GM19193 (cell line): ENCODE measurements around the gene ING3.

Source experiments
- POLR2A ChIP-seq: IDR thresholded peaks from 4 replicates; pipeline ENCODE4 v1.6.1; 2011; ENCODE audit not compliant: insufficient read depth, insufficient read length; ENCODE audit errors: extremely low read depth

ING3 gene

DNA sequence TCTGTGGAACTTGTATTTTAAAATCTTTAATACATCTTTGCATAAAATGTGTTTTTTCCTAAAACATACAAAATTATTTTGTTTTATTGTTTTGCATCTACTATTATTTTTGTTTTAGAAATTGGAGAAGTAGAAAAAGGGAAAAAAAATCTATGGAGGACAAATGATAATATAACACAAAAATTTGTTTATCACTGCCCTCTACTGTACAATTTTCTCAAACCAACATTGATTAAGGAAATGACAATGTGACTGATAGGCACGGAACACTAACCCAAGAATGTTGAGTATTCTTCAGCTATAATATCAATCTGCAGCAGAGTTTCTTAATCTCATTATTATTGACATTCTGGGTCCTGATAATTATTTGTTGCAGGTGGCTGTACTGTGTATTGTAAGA lies 9.5 kb upstream of the ING3 start:
- TF ChIP-seq POLR2A, result no peak

DNA sequence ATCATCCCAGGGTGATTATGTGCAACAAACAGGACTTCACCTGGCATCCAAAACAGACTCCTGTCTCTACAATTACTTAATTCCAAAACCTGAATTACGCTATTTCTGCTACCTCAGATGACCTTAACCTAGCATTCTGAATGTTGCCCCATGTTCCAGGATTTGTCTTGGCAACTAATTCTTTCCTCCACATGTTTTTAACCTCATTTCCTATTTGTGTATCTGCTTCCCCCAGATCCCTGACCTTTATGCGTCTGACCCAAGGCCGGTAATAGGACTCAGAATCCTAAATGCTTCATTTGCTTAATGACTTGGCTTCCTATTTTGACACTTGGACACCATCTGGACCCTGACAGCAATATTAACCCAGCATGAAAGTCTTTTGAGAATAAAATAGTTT lies 8.7 kb upstream of the ING3 start:
- no peak for TF ChIP-seq POLR2A

DNA sequence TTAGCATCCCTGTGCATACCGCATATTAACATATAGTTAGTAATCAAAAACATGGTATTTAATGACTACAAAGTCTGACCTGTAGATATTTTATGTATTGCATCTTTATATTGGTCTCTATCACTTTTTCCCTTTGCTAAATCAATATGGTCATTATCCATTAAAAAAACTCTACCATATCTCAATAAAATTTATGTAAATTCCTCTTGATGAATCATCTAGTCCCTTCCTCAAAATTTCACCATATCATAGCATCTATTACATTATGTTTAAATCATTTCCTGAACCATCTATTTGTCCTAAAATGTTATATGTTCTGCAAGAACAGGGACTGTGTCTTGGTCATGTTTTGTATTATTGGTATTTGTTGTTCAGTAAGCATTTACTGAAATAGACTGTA lies 7.7 kb upstream of the ING3 start:
- no peak for TF ChIP-seq POLR2A

DNA sequence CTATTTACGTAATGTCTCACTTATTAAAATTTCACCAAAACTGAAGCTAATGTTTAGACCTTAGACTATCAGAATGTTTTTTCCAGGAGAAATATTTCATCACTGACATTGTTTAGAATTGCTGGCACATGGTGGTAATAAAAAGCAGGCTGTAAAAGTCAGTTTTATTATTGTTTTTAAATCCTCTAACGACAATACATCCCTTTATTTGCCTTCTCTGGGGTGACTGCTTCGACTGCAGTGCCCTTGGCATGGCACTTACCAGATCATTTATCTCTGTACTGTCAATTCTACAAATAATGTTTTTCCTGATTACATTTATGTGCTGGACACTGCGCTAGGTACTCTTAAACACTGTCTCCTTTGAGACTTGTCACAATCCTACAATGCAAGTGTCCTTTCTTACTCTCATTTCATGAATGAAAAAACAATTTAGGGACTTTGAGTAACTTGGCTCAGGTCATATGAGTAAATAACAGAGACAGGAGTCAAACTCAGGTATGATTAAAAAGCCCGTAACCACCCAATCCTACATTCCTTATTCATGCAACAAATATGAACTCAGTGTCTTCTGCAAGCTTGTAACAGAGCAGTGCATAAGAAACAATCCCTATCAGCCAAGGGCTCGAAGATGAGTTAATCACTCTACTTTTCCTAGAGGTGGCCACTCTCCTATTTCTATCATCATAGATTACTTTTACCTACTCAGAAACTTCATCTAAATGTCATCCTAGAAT lies 5.6 kb upstream of the ING3 start:
- TF ChIP-seq POLR2A, result no peak

DNA sequence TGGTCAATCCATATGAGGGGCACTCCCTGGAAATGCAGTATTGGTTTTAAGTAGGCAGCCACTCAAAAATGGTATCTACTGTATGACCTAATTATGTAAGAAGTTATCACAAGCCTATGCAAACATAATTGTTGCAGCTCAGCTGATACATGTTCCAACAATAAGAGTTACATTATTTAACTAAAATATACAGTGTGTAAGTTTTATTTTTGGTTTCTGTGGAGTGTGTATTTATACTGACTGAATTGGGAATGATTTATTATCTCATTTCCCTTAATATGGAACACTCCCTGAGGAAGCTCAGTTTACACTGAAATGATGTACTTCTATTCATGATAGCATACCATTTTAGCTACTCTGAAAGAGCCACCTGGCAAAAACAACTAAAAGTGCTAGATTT lies 2.6 kb upstream of the ING3 start:
- no peak for TF ChIP-seq POLR2A

DNA sequence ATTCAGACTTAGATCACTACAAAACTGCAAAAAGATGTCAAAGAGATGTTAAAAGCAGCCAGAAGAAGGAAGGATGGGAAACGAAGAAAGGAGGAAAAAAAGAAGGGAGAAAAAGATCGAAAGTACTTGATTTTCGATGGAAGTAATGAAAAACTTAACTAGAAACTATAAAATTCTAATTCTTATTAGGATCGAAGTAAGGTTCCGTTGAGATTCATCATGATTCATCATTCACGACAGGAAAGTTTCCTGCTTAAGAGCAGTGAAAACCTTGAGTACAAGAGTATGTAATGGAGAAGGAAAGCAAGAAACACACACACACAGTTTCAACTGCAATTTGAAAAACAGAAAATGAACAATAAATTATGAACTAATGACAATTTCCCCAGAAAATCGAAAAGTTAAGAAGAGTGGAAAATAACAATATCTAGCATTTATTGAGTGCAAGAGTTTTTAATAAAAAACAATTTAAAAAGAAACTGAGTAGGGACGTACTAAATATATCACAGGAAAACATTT lies 1.1 kb upstream of the ING3 start:
- TF ChIP-seq POLR2A, result no peak

DNA sequence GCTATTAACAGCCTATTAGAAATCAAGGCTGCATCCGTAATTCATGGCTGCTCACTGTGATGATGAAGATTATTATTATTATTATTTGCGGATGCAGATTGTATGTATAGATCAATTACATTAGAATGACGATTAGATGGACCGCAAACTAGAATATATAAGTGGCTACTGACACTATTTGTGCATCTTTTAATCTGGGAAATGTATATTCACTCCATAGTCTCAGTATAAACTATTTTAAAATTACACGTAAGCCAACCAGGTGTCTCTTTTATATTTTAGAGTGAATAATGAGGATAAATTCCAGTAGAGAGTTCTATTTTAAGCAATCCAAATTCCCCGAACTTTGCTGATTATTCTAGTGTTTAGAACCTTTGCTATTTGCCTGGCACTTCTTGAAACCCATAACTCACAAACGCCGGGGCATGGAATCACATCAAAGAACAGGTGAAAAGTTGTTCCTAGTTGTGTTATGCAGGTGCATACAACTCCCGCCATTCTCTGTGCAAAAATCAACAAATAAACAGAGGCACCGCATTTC lies 509 bp upstream of the ING3 start:
- no peak for TF ChIP-seq POLR2A

DNA sequence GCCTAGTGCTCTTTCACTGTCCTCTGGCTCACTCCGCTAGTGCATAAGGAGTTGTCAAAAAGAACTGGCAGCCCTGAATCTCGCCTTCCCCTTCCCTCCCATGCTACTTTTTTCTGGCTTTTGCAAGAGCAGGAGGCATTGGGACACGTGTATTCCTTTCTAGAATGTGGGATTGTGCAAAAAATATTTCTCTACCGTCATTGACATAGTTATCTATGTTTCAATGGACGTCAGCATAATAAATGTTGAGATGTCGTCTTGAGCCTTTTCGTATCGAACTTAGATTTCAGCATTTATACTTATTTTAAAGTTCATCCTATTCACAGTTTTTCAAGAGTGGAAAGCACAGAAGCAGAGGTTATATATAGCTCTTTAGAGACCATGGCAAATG lies 727 bp downstream of the ING3 start:
- TF ChIP-seq POLR2A, result no peak

DNA sequence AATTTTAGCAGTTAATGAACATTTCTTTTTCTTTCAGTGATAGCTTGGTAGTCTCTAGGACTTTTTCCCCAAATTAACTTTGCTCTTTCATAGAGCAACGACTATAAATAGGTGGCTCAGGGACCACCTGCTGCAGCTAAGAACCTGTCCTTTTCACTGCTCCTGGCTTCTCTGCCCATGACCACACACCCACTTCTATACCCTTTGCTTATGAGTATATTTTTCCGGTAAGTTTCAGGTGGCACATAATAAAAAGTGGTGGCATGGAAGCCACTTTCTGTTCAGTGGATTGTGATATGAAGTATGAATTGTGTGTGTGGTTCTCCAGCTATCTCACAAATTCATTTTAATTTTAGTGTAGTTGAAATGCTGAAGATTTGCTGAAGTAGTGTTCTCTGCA lies 1.2 kb downstream of the ING3 start:
- no peak for TF ChIP-seq POLR2A

DNA sequence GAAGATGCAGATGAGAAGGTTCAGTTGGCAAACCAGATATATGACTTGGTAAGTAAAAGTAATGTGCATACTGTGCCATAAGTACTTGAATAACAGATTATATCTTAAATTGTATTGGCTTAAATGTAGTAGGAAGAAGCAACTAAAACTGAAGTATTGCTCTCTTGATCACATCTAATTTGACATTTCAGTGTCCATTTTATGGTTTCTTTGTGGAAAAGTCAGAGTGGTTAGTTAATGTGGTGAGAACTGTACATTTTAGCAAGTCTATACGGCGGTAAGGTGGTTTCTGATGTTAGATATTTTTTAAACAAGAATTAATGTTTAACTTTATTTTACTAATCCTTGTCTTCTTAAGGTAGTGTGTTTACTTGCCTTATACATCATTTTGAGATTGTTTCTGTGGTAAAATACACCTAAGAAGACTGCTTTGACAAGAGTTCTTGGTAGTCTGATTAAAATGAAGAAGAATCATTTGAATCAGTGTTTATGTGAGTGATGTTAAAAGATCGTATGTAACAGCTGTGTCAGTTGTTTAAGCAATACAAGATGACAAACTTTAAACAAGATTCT lies 5.1 kb downstream of the ING3 start:
- TF ChIP-seq POLR2A, result no peak

DNA sequence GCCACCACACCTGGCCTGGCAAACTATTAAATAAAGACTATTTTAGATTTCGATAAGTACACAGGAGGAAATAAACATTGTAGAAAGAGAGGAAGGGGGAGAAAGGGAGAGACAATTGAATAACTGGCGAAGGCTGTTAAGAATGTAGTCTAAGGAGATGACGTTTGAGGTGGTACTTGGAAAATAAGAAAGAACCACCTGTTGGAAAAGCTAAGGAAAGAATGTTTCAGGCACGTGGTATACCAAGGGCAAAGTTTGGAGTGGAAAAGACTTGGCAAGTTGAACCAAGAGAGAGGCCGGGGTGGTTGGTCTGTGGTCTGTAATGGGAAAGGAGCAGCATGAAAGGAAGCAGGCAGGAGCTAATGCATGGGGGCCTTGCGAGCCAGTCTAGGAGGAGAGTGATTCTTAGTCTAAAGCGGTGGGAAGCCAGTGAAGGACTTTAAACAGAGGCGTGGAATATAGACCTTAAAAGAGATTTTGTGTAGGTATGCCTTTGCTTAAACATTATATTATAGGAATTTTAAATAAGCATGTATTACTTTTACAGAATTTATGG lies 9.4 kb downstream of the ING3 start:
- no peak for TF ChIP-seq POLR2A

DNA sequence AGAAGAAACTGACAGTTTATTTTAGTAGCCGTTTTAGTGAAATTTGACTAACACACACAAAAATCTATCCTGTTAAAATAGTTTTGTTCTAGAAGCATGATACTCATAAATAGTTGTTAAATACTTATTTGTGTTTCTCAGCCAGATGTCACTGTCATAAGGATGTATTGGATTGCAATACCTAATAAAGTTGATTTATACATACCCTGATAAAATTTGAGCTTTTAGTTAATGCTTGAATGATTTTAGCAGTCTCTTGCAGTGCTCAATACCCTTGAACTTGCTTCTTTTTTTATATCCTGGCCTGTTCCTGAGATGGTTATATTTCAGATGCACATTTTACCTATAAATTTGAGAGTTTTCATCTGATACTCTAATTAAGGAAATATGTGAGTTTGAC lies 10.1 kb downstream of the ING3 start:
- TF ChIP-seq POLR2A, result no peak

DNA sequence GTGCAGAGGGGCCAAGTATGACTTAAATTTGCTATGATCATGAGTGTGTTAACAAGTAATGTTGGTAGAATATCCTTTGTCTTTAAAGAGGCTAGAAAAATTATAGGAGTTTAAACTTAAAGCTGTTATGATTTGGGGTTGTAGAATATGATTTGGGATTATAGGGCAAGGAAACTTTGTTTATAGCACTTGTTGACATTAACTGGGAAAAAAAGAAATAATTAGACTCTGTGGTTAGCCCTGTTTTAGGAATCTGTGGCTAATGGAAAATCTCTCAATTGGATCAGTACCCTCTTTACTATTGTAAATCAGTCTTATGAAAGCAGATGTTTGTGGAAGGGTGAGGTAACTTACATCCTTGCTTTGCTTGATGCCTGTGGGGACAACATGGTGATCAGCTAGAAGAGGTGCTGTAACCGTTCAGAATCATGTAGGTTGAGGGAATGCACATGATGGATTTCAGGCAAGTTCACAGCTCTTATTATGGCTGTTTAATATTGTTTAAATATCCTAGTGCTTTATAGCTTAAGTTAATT lies 11.1 kb downstream of the ING3 start:
- no peak for TF ChIP-seq POLR2A

DNA sequence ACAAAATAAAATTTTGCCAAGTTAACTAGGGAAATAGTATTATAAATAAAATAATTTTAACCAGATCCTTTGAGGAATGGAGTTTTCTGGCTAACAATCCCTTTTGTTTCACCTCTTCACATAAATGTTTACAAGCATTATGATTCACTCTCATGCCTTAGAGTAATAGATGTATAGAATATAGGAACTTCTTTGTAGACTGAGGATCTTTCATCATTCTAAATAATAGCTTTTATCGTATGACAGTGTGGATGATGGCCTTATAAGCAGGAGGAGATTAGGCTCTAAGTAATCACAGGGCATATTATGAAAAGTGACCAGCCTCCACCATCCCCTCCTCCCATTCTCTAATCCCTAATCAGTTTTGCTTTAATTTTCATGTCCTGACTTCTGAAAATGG lies 13.5 kb downstream of the ING3 start:
- no peak for TF ChIP-seq POLR2A

DNA sequence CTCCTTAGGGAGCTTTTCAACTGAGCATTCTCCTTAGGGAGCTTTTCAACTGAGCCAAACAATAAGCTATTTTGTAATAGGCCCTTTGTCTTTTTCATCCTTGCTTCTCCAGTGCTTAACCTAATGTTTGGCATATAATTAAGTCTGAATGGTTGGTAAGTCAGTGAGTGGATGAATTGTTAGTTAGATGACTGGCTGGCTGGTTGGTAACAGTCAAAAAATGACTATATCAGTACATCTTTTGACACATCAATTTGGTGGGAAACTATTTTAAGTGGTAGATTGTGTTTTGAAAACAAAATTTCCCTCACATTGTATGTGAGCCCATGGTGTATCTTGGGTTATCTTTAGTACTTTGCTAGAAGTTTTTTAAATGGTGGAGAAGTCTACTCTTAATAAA lies 16.4 kb downstream of the ING3 start:
- no peak for TF ChIP-seq POLR2A

DNA sequence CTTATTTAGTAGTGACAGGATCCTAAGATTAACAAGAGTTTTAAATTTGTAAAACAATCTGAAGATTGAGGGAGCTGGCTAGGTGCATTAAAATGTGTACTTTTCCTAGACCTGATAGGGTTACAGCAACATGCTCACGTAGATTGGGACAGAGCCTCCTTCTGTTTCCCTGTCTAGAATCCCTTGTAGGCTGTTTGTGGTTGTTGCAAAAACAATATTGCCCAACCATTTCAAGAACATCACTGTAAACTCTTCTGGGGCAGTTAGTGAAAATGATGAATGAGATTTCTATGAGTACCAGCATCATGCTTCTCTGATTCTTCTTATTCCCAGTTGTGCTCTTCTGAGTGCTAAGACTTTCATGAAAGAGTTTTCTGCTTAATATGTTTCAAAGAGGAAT lies 23.3 kb downstream of the ING3 start:
- no peak for TF ChIP-seq POLR2A
